Activated effector memory CD4-positive, alpha-beta T cell treated with Interleukin-2 at 50 U/mL for 16 hours (primary cell): ENCODE data around the gene GMEB2.
"Not testable (repeated sequence)": the region's sequence is repeated elsewhere in the genome, so short reads cannot be mapped to it uniquely, and the experiment has no call there.

Experiments used
- DNase-seq: peaks from one replicate; pipeline ENCODE4 v3.0.0-alpha.2; 2020

The GMEB2 gene

DNA sequence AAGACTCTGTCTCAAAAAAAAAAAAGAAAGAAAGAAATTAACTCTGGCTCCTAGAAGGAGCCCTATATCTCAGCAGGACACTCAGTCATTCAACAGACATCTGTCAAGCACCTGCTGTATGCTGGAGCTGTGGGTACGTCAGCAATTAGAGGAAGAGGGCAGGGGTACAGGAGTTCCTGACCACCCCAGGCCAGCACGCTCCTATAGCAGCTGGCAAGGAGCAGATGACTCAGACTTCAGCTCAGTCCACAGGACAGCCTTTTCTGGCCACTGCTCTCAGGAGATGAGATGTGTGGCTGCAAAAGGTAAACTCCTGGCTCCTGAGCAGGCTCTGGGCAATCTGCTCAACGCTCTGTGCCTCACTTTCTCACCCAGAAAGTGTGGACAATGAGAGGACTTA is 29.6 kb upstream of the GMEB2 start:
- no peak for DNase-seq

- no peak for DNase-seq
Observed at GRCh38 chr20:63655249-63655648, 28.3 kb upstream of the GMEB2 start.

GRCh38 chr20:63653974-63654668 is 27.2 kb upstream of the GMEB2 start:
- DNase-seq = no peak

DNA sequence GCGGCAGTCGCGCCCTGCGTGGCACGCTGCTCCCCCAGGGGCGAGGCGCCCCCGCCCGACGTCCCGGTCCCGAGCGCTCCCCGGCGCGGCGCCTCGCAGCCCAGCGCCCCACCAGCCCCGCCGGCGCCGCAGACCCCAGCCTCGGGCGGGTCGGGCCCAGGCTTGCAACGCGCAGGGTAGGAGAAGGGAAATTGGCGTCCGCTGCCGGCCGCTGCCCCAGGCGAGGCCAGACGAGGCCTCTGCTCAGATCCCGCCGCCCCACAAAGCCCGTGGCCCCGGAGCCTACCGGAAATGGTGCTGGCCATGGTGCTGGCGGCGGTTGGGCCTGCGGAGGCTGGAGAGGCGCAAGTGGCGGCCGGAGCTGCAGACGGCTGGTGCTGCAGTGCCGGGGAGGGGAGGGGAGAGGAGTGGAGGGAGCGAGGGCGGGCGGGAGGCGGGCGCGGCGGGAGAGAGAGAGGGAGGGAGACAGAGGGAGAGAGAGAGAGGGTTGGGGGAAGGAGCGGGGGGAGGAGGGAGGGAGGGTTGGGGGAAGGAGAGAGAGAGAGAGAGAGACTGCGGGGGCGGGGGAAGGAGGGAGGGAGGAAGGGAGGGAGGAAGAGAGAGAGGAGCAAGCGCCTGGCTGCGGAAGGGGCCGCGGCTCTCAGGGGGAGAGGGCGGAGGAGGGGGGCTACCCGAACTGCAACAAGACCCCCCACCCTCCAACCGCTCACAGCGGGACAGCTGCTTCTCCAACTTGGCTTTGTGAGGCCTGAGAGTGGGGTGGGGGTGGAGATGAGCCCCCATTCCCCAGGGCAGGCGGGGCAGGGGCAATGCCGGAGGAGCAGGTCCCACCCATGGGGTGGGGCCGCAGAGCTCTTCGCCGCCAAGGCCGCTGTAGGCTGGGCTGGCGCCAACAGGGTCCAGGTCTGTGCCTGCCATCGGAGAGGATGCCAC is 26.4 kb upstream of the GMEB2 start, which contains the start of gene STMN3:
STMN3 (minus strand) TSS at position 384 of the 933 bp plus-strand sequence; CDS start at position 305, 79 bp downstream.
- peak; percentile 62 for DNase-seq

DNA sequence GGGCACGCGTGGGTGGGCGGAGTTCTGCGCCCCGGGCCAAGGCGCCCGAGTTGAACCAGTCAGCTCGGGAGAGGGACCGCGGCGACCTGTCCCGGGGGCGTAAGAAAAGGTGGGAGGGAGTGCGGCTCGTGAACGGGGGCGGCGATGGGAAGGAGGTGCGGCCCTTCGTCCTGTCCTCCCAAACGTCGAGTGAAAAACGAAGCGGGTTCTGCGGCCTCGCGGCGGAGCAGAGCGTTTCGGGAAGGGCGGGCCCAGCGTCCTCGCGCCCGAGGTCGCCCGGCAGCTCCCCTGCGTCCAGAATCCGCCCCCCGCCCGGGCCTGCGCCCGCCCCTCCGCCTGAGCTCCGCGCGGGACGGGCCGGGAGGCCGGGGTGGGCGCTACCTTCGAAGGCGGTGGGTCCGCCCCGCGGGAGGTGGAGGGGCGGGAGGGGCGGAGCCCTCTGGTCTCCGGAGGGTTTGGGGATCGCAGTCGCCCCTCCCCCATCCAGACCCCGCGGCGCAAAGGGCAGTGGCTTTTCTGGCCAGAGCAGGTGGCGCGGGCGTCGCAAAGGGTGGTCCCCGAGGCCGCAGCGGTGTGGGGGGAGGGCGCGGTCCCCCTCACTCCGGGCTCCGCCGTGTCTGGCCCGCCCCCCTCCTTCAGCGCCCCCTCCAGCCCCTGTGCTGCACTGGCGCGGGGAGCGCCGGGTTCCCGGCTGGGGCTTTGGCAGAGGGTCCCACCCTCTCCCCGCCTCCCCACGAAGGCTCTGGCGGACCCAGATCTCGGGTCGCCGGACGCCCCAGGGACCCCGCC is 25.5 kb upstream of the GMEB2 start:
- peak; percentile 25 for DNase-seq

DNA sequence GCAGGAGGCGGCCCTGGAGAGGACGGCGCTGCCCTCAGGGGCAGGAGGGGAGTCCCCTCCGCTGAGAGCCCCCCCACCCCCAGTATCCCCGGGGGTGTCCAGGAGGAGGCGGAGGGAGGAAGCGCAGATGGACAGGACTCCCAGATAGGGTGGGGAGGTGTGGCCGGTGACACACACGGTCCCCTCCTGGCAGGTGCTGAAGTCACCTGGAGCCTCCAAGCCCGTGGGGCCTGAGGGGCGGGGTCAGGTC is 25.0 kb upstream of the GMEB2 start:
- DNase-seq = no peak

DNA sequence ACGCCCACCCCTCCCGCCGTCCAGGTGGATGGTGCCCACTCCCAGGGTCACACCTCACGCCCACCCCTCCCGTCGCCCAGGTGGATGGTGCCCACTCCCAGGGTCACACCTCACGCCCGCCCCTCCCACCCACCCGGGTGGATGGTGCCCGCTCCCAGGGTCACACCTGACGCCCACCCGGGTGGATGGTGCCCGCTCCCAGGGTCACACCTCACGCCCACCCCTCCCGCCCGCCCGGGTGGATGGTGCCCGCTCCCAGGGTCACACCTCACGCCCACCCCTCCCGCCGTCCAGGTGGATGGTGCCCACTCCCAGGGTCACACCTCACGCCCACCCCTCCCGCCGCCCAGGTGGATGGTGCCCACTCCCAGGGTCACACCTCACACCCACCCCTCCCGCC is 23.6 kb upstream of the GMEB2 start:
- DNase-seq = not testable (repeated sequence)

DNA sequence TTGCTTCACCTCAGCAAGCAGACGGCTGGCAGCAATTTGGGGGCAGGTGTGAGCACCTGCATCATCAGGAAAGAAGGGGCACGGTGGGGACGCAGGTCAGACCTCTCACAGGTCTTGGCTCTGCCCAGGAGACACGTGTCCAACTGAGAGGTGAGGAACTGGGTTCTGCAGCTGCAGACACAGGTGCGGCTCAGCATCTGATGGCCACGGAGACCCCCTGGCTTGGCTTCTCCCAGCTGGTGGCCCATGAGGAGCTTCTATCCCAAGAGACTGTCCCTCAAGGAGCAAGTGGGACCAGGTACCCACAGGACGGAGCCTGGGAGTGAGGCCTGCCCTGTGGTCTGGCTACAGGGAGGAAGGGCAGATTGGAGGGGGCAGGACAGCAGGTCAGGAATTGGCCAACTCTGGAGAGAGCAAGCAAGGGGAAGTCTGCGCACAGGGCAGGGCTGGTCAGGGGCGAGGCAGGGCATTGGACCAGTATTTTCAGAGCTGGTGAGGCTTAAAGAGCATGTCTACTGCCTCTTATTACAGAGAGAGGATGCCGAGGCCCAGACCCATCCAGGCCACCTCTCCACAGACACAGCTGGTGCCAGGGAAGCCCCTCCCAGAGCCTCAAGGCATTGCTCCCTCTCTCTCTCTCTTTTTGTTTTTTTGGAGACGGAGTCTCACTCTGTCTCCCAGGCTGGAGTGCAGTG is 22.1 kb upstream of the GMEB2 start:
- DNase-seq = no peak

- no peak for DNase-seq
Observed at GRCh38 chr20:63648190-63648589, 21.3 kb upstream of the GMEB2 start.

DNA sequence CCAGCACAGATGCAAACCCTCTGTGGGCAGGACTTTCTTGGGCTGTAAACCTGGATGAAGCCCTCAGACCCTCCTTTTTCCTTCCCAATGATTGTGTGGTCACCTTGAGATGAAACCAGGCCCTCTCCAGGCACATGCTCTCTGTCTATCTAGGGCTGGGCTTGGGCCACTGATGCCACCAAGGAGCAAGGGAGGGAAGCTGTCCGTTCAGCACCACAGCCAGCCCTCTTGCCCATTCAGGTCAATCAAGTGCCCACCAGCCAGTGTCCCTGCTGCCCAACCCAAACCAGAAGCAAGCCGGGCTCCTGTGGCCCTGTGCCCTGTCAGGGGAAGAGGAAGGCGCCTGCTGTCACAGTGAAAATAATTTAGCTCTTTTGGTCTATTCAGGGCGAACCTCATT is 18.3 kb upstream of the GMEB2 start:
- DNase-seq = no peak

DNA sequence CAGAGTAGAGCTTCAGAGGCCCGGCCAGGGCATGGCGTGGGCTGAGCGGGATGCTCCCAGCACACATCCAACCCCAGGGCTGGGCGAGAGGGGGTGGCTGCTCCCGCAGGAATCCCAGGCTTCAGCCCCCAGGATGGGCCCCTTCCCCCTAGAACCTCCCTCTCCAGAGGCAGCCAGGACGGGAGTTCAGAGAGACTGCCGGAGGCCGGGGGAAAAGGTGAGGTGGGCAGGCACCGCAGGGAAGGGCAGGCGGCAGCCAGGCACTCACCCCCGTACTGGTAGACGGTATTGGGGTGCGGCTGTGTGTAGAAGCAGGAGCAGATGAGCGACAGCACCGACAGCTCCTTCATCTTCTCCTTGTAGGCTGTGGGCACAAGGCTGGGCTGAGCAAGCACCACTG is 17.0 kb upstream of the GMEB2 start:
- no peak for DNase-seq

GRCh38 chr20:63643499-63643898 is 16.6 kb upstream of the GMEB2 start:
- no peak for DNase-seq

- no peak for DNase-seq
Observed at GRCh38 chr20:63642527-63643247, 15.8 kb upstream of the GMEB2 start.

DNA sequence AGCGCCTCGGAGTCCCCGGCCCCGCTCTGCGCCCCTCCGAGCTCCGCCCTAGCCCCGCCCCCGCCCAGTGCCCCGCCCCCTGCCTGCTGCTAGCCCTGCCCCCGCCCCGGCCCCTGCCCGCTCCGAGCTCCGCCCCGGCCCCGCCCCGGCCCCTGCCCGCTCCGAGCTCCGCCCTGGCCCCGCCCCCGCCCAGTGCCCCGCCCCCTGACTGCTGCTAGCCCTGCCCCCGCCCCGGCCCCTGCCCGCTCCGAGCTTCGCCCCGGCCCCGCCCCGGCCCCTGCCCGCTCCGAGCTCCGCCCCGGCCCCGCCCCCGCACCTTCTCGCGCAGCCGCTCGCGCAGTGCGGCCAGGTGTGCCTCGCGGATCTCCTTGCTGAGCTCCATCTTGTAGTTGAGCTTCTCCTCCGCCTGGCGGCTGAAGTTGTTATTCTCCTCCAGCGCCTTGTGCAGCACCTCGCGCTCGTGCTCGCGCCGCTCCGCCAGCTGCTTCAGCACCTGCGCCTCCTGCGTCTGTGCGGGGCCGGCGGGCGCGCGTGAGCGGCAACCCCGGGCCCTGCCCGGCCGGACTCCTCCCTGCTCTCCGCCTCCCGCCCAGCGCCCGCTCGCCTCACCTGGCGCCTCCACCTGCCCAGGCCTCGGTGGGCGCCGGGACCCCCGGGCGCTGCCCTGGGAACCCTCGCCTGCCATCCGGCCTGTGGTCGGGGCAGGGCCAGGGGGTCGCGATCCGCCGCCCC is 15.1 kb upstream of the GMEB2 start:
- peak; percentile 98 for DNase-seq

- DNase-seq = peak; percentile 52
Observed at GRCh38 chr20:63641146-63641791, 14.4 kb upstream of the GMEB2 start.

GRCh38 chr20:63640686-63641085 is 13.8 kb upstream of the GMEB2 start:
- DNase-seq = peak; percentile 31

- DNase-seq = no peak
Observed at GRCh38 chr20:63640086-63640485, 13.2 kb upstream of the GMEB2 start.

GRCh38 chr20:63639093-63639975 is 12.4 kb upstream of the GMEB2 start:
- DNase-seq = peak; percentile 85

GRCh38 chr20:63636752-63637628 is 10.1 kb upstream of the GMEB2 start:
- no peak for DNase-seq
